ENCODE results near the gene ULK4.

The ULK4 gene

GRCh38 chr3:41249318-41249717 is 712.6 kb downstream of the ULK4 start:
- Histone ChIP-seq H4K20me1 (ENCODE audit: insufficient read depth, low read length) (no peaks in the 10 kb centered on the region), H2AFZ (ENCODE audit: low read depth, low read length) (no peak overlapping the region), H3K9ac (ENCODE audit: low read length) (no peak overlapping the region), H3K27me3 (ENCODE audit: low read depth, low read length) (no peaks in the 10 kb centered on the region), H3K79me2 (ENCODE audit: low read length) (no peaks in the 10 kb centered on the region), H3K9me3 (ENCODE audit: insufficient read depth, low read length) (no peaks in the 10 kb centered on the region), H3K4me1 (ENCODE audit: low read length) (peaks cover 19% of the 10 kb centered on the region), H3K4me3 (ENCODE audit: low read length) (no peak overlapping the region), H3K36me3 (replicated peaks; ENCODE audit: low read depth, low read length) (no peaks in the 10 kb centered on the region), H3K4me2 (ENCODE audit: low read length) (no peak overlapping the region), H3K27ac (ENCODE audit: low read length) (no peak overlapping the region)
- TF ChIP-seq, protein P1, sequence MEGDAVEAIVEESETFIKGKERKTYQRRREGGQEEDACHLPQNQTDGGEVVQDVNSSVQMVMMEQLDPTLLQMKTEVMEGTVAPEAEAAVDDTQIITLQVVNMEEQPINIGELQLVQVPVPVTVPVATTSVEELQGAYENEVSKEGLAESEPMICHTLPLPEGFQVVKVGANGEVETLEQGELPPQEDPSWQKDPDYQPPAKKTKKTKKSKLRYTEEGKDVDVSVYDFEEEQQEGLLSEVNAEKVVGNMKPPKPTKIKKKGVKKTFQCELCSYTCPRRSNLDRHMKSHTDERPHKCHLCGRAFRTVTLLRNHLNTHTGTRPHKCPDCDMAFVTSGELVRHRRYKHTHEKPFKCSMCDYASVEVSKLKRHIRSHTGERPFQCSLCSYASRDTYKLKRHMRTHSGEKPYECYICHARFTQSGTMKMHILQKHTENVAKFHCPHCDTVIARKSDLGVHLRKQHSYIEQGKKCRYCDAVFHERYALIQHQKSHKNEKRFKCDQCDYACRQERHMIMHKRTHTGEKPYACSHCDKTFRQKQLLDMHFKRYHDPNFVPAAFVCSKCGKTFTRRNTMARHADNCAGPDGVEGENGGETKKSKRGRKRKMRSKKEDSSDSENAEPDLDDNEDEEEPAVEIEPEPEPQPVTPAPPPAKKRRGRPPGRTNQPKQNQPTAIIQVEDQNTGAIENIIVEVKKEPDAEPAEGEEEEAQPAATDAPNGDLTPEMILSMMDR (IDR thresholded peaks at IDR 0.05; ENCODE audit: low read depth, low read length): no peak
- TF ChIP-seq EZH2phosphoT487 (IDR thresholded peaks at IDR 0.05; ENCODE audit: low read depth): no peak

DNA sequence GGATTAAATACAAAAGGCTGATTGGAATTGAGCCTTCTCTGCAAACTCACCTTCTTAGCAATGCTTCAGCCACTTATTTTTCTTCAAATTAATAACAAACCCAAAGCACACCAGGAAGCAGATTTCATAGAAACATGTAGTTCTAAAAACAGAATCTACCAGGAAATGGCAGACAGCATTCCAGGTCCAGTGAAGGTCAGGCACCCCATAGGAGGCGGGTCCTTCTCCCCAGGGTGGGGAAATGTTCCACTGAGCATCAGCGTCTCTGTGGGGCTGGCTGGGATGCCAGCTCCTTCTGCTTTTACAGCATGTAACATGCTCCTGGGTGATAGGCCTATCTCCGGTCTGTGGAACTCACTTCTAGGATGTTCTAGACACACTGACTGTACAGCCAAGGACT is 713.4 kb downstream of the ULK4 start:
- Histone ChIP-seq H3K27me3 (ENCODE audit: low read depth, low read length) (no peaks in the 10 kb centered on the region), H4K20me1 (ENCODE audit: insufficient read depth, low read length) (no peaks in the 10 kb centered on the region), H3K79me2 (ENCODE audit: low read length) (no peaks in the 10 kb centered on the region), H3K36me3 (replicated peaks; ENCODE audit: low read depth, low read length) (no peaks in the 10 kb centered on the region), H3K27ac (ENCODE audit: low read length) (no peak overlapping the region), H2AFZ (ENCODE audit: low read depth, low read length) (no peak overlapping the region), H3K4me2 (ENCODE audit: low read length) (no peak overlapping the region), H3K9me3 (ENCODE audit: insufficient read depth, low read length) (no peaks in the 10 kb centered on the region), H3K9ac (ENCODE audit: low read length) (no peak overlapping the region), H3K4me3 (ENCODE audit: low read length) (no peak overlapping the region), H3K4me1 (ENCODE audit: low read length) (peaks cover 19% of the 10 kb centered on the region)
- TF ChIP-seq, protein P1 (IDR thresholded peaks at IDR 0.05; ENCODE audit: low read depth, low read length): no peak
- no peak for TF ChIP-seq EZH2phosphoT487 (IDR thresholded peaks at IDR 0.05; ENCODE audit: low read depth)

- no peak overlapping the region for H3K27ac ChIP-seq (ENCODE audit: low read length)
- H3K79me2 ChIP-seq (ENCODE audit: low read length): no peaks in the 10 kb centered on the region
- H3K36me3 ChIP-seq (replicated peaks; ENCODE audit: low read depth, low read length): no peaks in the 10 kb centered on the region
- TF ChIP-seq EZH2phosphoT487 (IDR thresholded peaks at IDR 0.05; ENCODE audit: low read depth): no peak
- TF ChIP-seq, protein P1 (IDR thresholded peaks at IDR 0.05; ENCODE audit: low read depth, low read length): no peak
- no peaks in the 10 kb centered on the region for H3K9me3 ChIP-seq (ENCODE audit: insufficient read depth, low read length)
- no peak overlapping the region for H3K9ac ChIP-seq (ENCODE audit: low read length)
- H3K4me3 ChIP-seq (ENCODE audit: low read length): no peak overlapping the region
- H3K4me2 ChIP-seq (ENCODE audit: low read length): no peak overlapping the region
- peaks cover 19% of the 10 kb centered on the region for H3K4me1 ChIP-seq (ENCODE audit: low read length)
- H3K27me3 ChIP-seq (ENCODE audit: low read depth, low read length): no peaks in the 10 kb centered on the region
- 0 out of 2 replicates have a peak, but pooled peaks cover 4% of the 10 kb centered on the region for H4K20me1 ChIP-seq (ENCODE audit: insufficient read depth, low read length)
- no peak overlapping the region for H2AFZ ChIP-seq (ENCODE audit: low read depth, low read length)
These were observed 714.6 kb downstream of the ULK4 start for GRCh38 chr3:41247055-41248004.

- no peak overlapping the region for H3K4me3 ChIP-seq (ENCODE audit: low read length)
- H3K4me1 ChIP-seq (ENCODE audit: low read length): no peaks in the 10 kb centered on the region
- H3K27ac ChIP-seq (ENCODE audit: low read length): no peak overlapping the region
- H3K36me3 ChIP-seq (replicated peaks; ENCODE audit: low read depth, low read length): peaks cover 18% of the 10 kb centered on the region
- H3K9ac ChIP-seq (ENCODE audit: low read length): no peak overlapping the region
- H3K4me2 ChIP-seq (ENCODE audit: low read length): no peak overlapping the region
- no peak overlapping the region for H2AFZ ChIP-seq (ENCODE audit: low read depth, low read length)
- H3K9me3 ChIP-seq (ENCODE audit: insufficient read depth, low read length): no peaks in the 10 kb centered on the region
- H3K27me3 ChIP-seq (ENCODE audit: low read depth, low read length): no peaks in the 10 kb centered on the region
- H3K79me2 ChIP-seq (ENCODE audit: low read length): no peaks in the 10 kb centered on the region
- peaks cover 8% of the 10 kb centered on the region; the same call in 1 of the 2 replicates for H4K20me1 ChIP-seq (ENCODE audit: insufficient read depth, low read length)
- TF ChIP-seq, protein P1 (IDR thresholded peaks at IDR 0.05; ENCODE audit: low read depth, low read length): no peak
- TF ChIP-seq EZH2phosphoT487 (IDR thresholded peaks at IDR 0.05; ENCODE audit: low read depth): no peak
These were observed 717.1 kb downstream of the ULK4 start for GRCh38 chr3:41244620-41245336.

All from OCI-LY3 (cell line).